ENCODE measurements around the gene GMPPB. TPM values are rescaled to one million over a fixed set of nuclear protein-coding genes. Genes with fewer than 3 reads are reported as not detected.
"Not testable (repeated sequence)": the region's sequence is repeated elsewhere in the genome, so short reads cannot be mapped to it uniquely, and the experiment has no call there.

Gene GMPPB
- total RNA-seq, 1 donor = 30.2 TPM

DNA sequence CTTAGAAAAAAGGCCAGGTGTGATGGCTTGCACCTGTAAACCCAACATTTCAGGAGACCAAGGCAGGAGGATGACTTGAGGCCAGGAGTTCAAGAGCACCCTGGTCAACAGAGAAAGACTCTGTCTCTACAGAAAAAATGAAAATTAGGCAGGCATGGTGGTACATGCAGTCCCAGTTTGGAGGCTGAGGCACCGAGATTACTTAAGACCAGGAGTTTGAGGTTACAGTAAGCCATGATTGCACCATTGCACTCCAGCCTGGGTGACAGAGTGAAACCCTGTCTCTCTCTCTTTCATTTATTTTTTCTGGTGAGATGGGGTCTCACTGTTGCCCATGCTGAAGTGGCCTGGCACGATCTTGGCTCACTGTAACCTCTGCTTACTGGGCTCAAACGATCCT is 37.9 kb upstream of the GMPPB start:
- DNase-seq (ENCODE audit: low read depth) = peak; percentile 15
- no peak for TF ChIP-seq CTCF (IDR thresholded peaks at IDR 0.05; ENCODE audit: insufficient read depth, low read depth, low read length)
- H3K4me3 ChIP-seq (ENCODE audit: low read depth, low read length) = no peak overlapping the region

- H3K4me3 ChIP-seq (ENCODE audit: low read depth, low read length) = no peak overlapping the region
- TF ChIP-seq CTCF (IDR thresholded peaks at IDR 0.05; ENCODE audit: insufficient read depth, low read depth, low read length) = no peak
- peak; percentile 8 for DNase-seq (ENCODE audit: low read depth)
These were observed 35.5 kb upstream of the GMPPB start for GRCh38 chr3:49759226-49759625.

DNA sequence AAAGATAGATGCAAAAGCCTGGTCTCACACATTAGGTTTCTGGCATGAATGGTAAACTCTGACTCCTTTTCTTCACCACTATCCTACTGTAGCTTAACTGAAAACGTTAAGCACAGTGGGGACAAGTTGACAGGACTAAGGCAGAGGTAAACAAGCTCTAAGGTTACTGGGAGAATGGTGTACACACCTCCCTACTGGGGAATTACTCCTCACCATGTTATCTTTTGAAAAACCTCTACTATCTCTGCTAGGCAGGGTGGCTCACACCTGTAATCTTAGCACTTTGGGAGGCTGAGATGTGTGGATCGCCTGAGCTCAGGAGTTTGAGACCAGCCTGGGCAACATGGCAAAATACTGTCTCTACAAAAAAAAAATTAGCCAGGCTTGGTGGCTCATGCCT is 33.4 kb upstream of the GMPPB start:
- no peak for TF ChIP-seq CTCF (IDR thresholded peaks at IDR 0.05; ENCODE audit: insufficient read depth, low read depth, low read length)
- no peak overlapping the region for H3K4me3 ChIP-seq (ENCODE audit: low read depth, low read length)
- no peak for DNase-seq (ENCODE audit: low read depth)

DNA sequence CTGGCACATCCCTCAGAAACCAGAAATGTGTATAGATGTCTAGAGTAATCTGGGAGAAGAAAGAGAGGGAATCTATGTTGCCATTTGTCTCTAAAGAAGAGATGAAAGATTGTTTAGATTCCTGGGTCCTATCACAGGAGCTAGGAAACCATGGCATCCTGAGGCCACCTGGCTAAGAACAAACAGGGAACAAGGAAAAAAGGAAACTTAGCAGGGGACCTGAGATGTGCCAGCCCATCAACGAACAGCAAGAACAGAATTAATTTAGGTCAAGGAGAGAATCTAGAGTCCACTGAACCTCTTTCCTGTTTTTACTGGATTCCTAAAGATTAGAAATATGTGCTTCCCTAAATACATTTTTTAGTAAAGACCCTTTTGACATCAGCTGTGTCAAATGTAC is 32.3 kb upstream of the GMPPB start:
- no peak for TF ChIP-seq CTCF (IDR thresholded peaks at IDR 0.05; ENCODE audit: insufficient read depth, low read depth, low read length)
- H3K4me3 ChIP-seq (ENCODE audit: low read depth, low read length) = no peak overlapping the region
- no peak for DNase-seq (ENCODE audit: low read depth)

DNA sequence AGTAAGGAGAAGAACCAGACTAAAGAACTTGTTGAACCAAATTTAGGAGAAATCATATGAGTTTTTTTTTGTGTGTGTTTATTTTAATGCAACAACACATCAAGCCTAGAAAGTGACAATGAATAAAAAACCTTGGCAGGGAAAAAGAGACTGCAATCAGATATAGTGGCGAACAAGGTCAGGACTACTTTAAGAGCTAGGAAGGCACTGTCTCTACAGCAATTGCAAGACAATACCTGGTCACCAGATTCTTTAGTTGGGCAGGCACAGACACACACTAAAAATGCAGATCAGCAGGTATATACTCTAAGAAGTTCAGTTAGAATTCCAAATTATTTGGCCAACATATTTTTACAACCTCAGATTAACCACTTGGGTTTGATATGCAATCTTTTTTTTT is 30.8 kb upstream of the GMPPB start:
- DNase-seq (ENCODE audit: low read depth) = no peak
- H3K4me3 ChIP-seq (ENCODE audit: low read depth, low read length) = no peak overlapping the region
- TF ChIP-seq CTCF (IDR thresholded peaks at IDR 0.05; ENCODE audit: insufficient read depth, low read depth, low read length) = no peak

GRCh38 chr3:49751501-49751900 is 27.8 kb upstream of the GMPPB start:
- DNase-seq (ENCODE audit: low read depth) = no peak
- TF ChIP-seq CTCF (IDR thresholded peaks at IDR 0.05; ENCODE audit: insufficient read depth, low read depth, low read length) = no peak
- no peak overlapping the region for H3K4me3 ChIP-seq (ENCODE audit: low read depth, low read length)

GRCh38 chr3:49750056-49750455 is 26.3 kb upstream of the GMPPB start:
- TF ChIP-seq CTCF (IDR thresholded peaks at IDR 0.05; ENCODE audit: insufficient read depth, low read depth, low read length) = no peak
- DNase-seq (ENCODE audit: low read depth) = no peak
- no peak overlapping the region for H3K4me3 ChIP-seq (ENCODE audit: low read depth, low read length)

- not testable (repeated sequence) for H3K4me3 ChIP-seq (ENCODE audit: low read depth, low read length); DNase-seq (ENCODE audit: low read depth)
These were observed 25.1 kb upstream of the GMPPB start for GRCh38 chr3:49748874-49749273.
